HG03520 (cell line): ENCODE results near the gene TRIP11.

Source experiments
- ATAC-seq: cut with Tn5 transposase; IDR thresholded peaks from one replicate; pipeline ENCODE4 v1.9.1; 2021; ENCODE audit warnings: mild to moderate bottlenecking, moderate library complexity; ENCODE audit not compliant: unreplicated experiment

Gene TRIP11

GRCh38 chr14:91961297-91962220, 78.3 kb downstream of the TRIP11 start:
- no peak for ATAC-seq

- no peak for ATAC-seq
These were observed 82.0 kb downstream of the TRIP11 start for GRCh38 chr14:91957876-91958313.

DNA sequence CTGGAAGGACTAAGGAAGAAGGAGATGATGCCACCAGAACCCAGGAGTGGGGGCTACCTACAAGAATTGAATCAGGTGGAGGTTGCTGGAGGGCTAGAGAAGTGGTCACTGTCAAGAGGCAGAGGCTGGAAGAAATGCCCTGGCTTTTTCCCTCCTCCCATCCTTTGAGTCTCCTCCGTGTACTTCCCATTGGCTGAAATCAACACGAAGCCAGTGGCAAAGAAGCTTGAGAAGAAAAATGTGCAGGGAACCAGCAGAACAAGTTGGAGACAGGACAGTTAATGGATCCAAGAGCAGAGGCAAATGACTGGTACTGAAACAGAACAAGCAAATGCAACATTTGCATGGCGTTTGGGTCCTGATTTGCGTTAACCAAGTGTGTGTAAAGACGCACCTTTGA, 83.2 kb downstream of the TRIP11 start:
- ATAC-seq = no peak

GRCh38 chr14:91955168-91955567, 84.7 kb downstream of the TRIP11 start:
- no peak for ATAC-seq

DNA sequence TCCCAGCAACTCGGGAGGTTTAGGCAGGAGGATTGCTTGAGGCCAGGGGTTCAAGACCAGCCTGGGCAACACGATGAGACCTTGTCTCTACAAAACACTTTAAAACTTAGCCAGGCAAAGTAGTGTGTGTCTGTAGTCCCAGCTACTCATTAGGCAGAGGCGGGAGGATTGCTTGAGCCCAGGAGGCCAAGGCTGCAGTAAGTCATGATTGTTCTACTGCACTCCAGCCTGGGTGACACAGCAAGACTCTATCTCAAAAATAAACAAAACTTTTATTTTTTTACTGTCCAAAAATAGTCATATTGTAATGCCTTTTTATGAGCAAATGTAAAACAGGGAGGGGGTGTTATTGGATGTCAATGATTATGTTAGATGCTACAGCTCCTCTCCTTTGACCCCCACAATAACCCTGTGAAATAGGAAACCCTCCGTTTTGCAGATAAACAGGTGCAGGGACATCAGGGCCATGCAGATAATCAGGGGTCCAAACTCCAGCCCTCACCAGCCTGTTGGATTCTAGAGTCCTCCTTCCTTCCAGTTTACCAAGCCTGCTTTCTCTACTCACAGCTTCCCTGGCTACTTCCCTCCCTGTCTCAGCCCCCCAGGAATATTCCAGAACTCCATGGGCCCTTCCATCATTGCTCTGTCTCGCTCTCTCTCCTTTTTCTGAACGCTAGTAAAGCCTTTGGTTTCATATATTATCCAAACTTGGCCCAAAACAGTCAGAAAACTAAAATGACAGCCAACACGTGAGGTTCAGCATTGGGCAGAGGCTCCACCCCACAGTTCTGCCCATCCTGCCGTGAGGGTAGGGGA, 86.5 kb downstream of the TRIP11 start:
- no peak for ATAC-seq

DNA sequence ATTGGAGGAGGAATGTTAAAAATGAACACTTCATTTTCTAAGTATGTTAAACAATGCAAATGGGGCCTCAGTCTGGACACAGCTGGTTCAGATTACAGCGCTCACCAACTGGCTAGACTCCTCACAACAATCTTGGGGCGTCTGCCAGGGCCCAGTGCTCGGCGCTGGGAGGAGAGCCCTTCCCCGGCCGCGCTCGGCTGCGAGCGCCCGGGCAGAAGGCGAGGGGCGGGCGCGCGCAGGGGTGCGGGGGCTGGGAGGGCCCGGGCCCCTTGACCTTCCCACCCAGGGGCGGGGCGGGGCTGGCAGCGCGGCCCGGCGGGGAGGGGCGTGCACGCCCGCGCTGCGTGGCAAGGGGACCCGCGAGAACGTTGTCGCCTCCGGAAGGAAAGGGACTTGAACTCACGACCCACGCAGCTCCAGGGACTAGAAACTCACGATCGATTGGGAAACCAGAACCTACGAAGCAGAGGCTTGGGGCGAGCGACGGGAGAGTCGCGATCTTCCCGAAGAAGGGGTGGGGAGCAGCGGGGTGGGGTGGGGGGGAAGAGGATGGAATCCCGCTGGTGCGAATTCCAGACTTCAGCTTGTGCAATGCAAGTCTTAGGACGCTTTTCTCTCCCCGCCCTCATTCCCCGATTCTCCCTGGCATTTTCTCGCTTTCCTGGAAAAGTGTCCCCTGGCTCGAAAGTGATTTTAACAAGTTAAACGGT, 92.2 kb downstream of the TRIP11 start, which contains the start of gene FBLN5:
TSS of gene FBLN5 (minus strand) at position 220 of the 710 bp plus-strand sequence. CDS start 465 bp downstream, outside the sequence.
- no peak for ATAC-seq

GRCh38 chr14:91946622-91947474, 93.0 kb downstream of the TRIP11 start:
- no peak for ATAC-seq

DNA sequence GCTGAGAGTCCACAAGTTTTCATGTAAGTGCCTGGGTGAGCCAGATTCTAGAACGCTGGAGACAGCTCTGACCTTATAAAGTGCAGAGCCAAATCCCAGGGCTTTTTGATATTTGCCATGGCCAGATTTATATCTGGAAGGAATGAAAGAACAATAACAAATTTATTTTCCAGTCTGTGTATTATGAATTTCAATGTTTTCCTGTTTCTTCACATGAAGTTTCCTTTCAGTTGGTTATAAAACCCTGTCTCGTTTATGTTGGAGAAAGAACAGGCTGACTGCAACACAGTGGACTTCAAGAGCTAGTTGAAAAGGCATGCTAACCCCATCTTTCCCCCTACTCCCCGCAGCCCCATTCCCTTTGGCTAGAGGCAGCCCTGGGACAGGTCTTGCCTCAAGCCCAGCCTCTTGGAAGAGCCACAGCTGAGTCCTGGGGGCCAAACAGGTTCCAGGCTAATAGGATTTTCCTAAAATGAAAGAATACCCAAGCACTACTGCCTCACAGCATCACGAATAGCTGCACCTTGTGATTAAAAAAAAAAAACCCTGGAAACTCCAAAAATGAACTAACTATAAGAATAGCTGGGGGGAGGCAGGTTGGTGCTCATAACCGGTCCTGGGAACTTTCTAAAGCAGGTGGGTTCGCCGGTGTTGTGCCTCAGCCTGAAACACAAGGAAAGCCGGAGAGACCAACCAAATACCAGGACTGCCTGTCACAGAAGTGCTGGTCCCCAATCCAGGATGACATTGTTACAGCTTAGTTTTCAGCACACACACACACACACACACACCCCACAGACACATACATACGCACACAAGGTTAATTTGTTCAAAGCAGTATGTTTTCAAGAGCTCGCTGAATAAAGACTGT, 93.9 kb downstream of the TRIP11 start:
- ATAC-seq = no peak

DNA sequence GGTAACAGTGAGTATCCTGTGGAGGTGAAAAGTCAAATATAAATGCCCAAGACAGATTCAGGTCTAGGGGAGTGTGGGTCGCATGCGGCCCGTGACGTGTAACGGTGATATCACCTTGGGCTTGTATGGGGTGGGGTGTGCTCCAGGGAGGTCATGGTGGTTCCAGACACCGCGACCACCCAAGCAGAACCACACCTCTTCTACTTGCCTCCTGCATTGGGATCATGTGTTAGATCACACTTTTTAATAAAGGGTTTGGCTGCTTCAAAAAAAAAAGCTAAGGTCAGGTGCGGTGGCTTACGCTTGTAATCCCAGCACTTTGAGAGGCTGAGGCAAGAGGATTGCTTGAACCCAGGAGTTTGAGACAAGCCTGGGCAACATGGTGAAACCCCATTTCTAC, 96.9 kb downstream of the TRIP11 start:
- no peak for ATAC-seq

DNA sequence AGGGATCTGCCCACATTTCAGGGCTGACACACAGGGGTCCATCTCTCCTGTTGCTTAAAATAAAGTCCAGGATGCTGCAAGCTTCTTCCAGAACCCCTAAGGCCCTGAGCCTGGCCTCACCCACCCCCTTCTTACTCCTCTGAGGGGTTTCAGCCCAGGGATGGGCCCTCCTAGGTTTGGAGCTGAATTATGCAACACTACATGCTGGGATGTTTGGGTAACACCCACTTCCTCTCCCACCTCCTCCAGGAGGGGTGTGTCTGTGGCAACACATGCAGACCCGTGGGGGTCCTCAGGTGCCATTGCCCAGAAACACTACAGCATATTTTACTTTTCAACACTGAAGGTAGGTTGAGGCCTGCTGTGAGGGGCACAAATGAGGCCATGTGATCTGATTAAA, 97.7 kb downstream of the TRIP11 start:
- no peak for ATAC-seq

DNA sequence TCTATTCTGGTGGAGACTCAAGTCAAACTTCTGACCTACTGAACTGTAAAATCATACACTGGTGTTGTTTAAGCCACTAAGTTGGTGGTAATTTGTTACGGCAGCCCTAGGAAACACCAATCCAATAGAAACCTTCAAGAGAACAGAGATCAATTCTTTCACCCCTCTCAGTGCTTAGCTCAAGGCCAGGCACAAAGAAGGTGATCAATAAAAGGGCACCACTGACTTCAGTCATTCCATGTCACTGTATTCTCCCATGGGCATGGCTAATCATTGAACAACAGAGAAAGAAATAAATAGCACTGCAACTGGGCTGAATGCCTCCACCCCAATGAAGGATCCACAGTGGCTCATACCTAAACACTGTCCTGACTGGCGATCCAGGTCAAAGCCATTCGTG, 99.7 kb downstream of the TRIP11 start:
- ATAC-seq = no peak

DNA sequence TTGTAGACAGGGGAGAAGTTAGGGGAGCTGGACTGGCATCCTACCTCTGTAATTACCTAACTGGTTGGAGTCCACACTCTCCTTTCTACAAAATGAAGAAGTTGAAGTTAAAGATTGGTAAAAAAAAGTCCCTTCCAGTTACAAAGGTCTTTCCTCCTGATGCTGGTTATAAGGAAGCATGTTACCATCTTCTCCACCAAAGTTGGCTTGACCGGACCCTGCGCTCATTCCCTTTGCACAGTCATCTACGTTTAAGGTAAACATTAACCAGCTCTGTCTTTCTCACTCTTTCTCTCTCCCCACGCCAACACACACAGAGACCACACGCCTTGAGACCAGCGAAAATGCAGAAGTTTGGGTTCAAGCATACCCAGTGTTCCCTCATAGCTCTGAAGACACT, 104.3 kb downstream of the TRIP11 start:
- no peak for ATAC-seq

GRCh38 chr14:91934554-91935285, 105.1 kb downstream of the TRIP11 start:
- no peak for ATAC-seq

- no peak for ATAC-seq
These were observed 108.3 kb downstream of the TRIP11 start for GRCh38 chr14:91931478-91932088.

- ATAC-seq = no peak
These were observed 110.2 kb downstream of the TRIP11 start for GRCh38 chr14:91929700-91930099.

DNA sequence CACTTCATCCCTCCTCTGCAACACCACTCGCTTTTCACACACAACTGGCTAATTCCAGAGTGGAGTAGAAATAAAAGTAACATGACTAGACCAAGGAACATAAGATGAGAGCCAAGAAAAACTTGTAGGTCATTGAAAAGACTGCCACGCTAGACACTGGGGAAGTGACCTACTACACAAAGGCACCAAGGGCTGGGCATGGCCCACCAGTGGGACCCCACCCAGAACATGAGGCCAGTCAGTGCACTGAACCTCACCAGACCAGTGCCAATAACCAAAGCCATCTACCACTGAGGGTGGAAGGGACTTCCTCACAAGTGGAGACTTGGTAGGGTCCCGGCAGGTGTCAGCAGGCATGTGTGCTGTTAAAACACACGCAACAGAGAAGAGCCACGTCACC, 112.1 kb downstream of the TRIP11 start:
- no peak for ATAC-seq

- no peak for ATAC-seq
These were observed 112.7 kb downstream of the TRIP11 start for GRCh38 chr14:91927191-91927590.
